ENCODE measurements around the gene NUMB.

DNA sequence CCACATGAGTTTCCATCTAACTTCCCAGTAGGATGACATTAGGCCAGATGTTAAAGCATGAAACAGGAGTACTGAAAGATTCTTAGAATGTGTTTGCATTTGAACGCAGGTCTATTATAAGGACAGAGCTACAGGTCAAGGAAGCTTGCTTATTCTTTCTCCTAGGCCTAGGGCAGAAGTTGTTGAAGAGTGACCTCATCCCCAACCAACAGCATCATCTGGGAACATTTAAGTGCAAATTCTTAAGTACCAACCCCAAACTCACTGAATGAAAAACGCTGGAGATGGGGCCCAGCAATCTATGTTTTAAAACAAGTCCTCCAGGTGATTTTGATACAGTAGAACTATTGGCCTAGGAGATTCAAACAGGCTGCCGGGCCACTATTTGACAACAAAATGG lies 168.6 kb downstream of the NUMB start:
- TF ChIP-seq, protein P1, sequence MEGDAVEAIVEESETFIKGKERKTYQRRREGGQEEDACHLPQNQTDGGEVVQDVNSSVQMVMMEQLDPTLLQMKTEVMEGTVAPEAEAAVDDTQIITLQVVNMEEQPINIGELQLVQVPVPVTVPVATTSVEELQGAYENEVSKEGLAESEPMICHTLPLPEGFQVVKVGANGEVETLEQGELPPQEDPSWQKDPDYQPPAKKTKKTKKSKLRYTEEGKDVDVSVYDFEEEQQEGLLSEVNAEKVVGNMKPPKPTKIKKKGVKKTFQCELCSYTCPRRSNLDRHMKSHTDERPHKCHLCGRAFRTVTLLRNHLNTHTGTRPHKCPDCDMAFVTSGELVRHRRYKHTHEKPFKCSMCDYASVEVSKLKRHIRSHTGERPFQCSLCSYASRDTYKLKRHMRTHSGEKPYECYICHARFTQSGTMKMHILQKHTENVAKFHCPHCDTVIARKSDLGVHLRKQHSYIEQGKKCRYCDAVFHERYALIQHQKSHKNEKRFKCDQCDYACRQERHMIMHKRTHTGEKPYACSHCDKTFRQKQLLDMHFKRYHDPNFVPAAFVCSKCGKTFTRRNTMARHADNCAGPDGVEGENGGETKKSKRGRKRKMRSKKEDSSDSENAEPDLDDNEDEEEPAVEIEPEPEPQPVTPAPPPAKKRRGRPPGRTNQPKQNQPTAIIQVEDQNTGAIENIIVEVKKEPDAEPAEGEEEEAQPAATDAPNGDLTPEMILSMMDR (IDR thresholded peaks at IDR 0.05; ENCODE audit: low read depth, low read length, missing input control) = no peak
- TF ChIP-seq YY1 (IDR thresholded peaks at IDR 0.05) (no peak), FOXA1 (IDR thresholded peaks at IDR 0.05) (no peak), RXRA (IDR thresholded peaks at IDR 0.05) (no peak)
- TF ChIP-seq, protein P2, sequence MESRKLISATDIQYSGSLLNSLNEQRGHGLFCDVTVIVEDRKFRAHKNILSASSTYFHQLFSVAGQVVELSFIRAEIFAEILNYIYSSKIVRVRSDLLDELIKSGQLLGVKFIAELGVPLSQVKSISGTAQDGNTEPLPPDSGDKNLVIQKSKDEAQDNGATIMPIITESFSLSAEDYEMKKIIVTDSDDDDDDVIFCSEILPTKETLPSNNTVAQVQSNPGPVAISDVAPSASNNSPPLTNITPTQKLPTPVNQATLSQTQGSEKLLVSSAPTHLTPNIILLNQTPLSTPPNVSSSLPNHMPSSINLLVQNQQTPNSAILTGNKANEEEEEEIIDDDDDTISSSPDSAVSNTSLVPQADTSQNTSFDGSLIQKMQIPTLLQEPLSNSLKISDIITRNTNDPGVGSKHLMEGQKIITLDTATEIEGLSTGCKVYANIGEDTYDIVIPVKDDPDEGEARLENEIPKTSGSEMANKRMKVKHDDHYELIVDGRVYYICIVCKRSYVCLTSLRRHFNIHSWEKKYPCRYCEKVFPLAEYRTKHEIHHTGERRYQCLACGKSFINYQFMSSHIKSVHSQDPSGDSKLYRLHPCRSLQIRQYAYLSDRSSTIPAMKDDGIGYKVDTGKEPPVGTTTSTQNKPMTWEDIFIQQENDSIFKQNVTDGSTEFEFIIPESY (IDR thresholded peaks at IDR 0.05) = no peak
- TF ChIP-seq, protein P3, sequence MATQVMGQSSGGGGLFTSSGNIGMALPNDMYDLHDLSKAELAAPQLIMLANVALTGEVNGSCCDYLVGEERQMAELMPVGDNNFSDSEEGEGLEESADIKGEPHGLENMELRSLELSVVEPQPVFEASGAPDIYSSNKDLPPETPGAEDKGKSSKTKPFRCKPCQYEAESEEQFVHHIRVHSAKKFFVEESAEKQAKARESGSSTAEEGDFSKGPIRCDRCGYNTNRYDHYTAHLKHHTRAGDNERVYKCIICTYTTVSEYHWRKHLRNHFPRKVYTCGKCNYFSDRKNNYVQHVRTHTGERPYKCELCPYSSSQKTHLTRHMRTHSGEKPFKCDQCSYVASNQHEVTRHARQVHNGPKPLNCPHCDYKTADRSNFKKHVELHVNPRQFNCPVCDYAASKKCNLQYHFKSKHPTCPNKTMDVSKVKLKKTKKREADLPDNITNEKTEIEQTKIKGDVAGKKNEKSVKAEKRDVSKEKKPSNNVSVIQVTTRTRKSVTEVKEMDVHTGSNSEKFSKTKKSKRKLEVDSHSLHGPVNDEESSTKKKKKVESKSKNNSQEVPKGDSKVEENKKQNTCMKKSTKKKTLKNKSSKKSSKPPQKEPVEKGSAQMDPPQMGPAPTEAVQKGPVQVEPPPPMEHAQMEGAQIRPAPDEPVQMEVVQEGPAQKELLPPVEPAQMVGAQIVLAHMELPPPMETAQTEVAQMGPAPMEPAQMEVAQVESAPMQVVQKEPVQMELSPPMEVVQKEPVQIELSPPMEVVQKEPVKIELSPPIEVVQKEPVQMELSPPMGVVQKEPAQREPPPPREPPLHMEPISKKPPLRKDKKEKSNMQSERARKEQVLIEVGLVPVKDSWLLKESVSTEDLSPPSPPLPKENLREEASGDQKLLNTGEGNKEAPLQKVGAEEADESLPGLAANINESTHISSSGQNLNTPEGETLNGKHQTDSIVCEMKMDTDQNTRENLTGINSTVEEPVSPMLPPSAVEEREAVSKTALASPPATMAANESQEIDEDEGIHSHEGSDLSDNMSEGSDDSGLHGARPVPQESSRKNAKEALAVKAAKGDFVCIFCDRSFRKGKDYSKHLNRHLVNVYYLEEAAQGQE (IDR thresholded peaks at IDR 0.05) = no peak
- TF ChIP-seq, protein P4, sequence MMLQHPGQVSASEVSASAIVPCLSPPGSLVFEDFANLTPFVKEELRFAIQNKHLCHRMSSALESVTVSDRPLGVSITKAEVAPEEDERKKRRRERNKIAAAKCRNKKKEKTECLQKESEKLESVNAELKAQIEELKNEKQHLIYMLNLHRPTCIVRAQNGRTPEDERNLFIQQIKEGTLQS (IDR thresholded peaks at IDR 0.05) = no peak
